Measurements from ENCODE around the gene IRF7. TPM values are rescaled to one million over a fixed set of nuclear protein-coding genes. Genes with fewer than 3 reads are reported as not detected.

IRF7 gene
- total and polyA plus RNA-seq, 2 experiments from 2014 or later = 13.0 to 17.7 TPM

GRCh38 chr11:643849-644738 lies 28.3 kb upstream of the IRF7 start:
- no peak for DNase-seq (ENCODE audit: low read depth in 1 of 2, low spot score in 1 of 2)
- H3K27me3 ChIP-seq = peaks cover 16% of the 10 kb centered on the region
- H3K36me3 ChIP-seq = no peaks in the 10 kb centered on the region
- no peak overlapping the region for H3K4me3 ChIP-seq
- H3K9me3 ChIP-seq (ENCODE audit: low read depth) = no peaks in the 10 kb centered on the region
- H3K27ac ChIP-seq = no peak overlapping the region
- H3K4me1 ChIP-seq (ENCODE audit: low read depth) = peaks cover under 1% of the 10 kb centered on the region
- no peak for TF ChIP-seq CTCF (IDR thresholded peaks at IDR 0.05; ENCODE audit: low read depth, low read length)

- TF ChIP-seq CTCF (IDR thresholded peaks at IDR 0.05; ENCODE audit: low read depth, low read length) = no peak
- Histone ChIP-seq H3K4me1 (ENCODE audit: low read depth) (peaks cover 8% of the 10 kb centered on the region), H3K27ac (no peak overlapping the region), H3K9me3 (ENCODE audit: low read depth) (no peaks in the 10 kb centered on the region), H3K36me3 (no peaks in the 10 kb centered on the region), H3K4me3 (no peak overlapping the region), H3K27me3 (peaks cover 23% of the 10 kb centered on the region)
- DNase-seq (ENCODE audit: low read depth in 1 of 2, low spot score in 1 of 2) = no peak
Measured at GRCh38 chr11:643366-643765, 27.6 kb upstream of the IRF7 start.

- Histone ChIP-seq H3K27ac (no peak overlapping the region), H3K4me3 (no peak overlapping the region), H3K36me3 (no peaks in the 10 kb centered on the region), H3K27me3 (peaks cover 38% of the 10 kb centered on the region), H3K4me1 (ENCODE audit: low read depth) (peaks cover 18% of the 10 kb centered on the region), H3K9me3 (ENCODE audit: low read depth) (no peaks in the 10 kb centered on the region)
- no peak for TF ChIP-seq CTCF (IDR thresholded peaks at IDR 0.05; ENCODE audit: low read depth, low read length)
- no peak for DNase-seq (ENCODE audit: low read depth in 1 of 2, low spot score in 1 of 2)
Measured at GRCh38 chr11:641806-642370, 26.1 kb upstream of the IRF7 start.

GRCh38 chr11:640021-640706 lies 24.4 kb upstream of the IRF7 start:
- H3K27me3 ChIP-seq = peaks cover 54% of the 10 kb centered on the region
- H3K9me3 ChIP-seq (ENCODE audit: low read depth) = no peaks in the 10 kb centered on the region
- no peak overlapping the region for H3K27ac ChIP-seq
- no peak overlapping the region for H3K4me3 ChIP-seq
- no peaks in the 10 kb centered on the region for H3K36me3 ChIP-seq
- no peak for DNase-seq (ENCODE audit: low read depth in 1 of 2, low spot score in 1 of 2)
- peaks cover 25% of the 10 kb centered on the region for H3K4me1 ChIP-seq (ENCODE audit: low read depth)
- TF ChIP-seq CTCF (IDR thresholded peaks at IDR 0.05; ENCODE audit: low read depth, low read length) = no peak

GRCh38 chr11:639332-639955 lies 23.7 kb upstream of the IRF7 start:
- Histone ChIP-seq H3K4me3 (no peak overlapping the region), H3K27ac (no peak overlapping the region)
- DNase-seq (ENCODE audit: low read depth in 1 of 2, low spot score in 1 of 2) = no peak

More at GRCh38 chr11:639332-639955, 23.7 kb upstream of the IRF7 start:
- H3K36me3 ChIP-seq = no peaks in the 10 kb centered on the region
- H3K4me1 ChIP-seq (ENCODE audit: low read depth) = peaks cover 25% of the 10 kb centered on the region
- peaks cover 61% of the 10 kb centered on the region for H3K27me3 ChIP-seq
- no peaks in the 10 kb centered on the region for H3K9me3 ChIP-seq (ENCODE audit: low read depth)
- no peak for TF ChIP-seq CTCF (IDR thresholded peaks at IDR 0.05; ENCODE audit: low read depth, low read length)

Measured in cardiac muscle cell (in vitro differentiated cells and primary cell).